Mononuclear cell (primary cell): ENCODE measurements around the gene CNKSR1. TPM values are rescaled to one million over a fixed set of nuclear protein-coding genes. Genes with fewer than 3 reads are reported as not detected.

Source experiments
- H3K27me3 ChIP-seq: 2 replicates; pipeline ENCODE4 v1.6.0; 2011; ENCODE audit warnings: low read length, control low read depth; ENCODE audit not compliant: insufficient read depth
- H3K4me1 ChIP-seq: 2 replicates; pipeline ENCODE4 v1.5.1; 2011; ENCODE audit warnings: mild to moderate bottlenecking, low read length, control low read depth; ENCODE audit not compliant: insufficient read depth
- H3K4me3 ChIP-seq: 2 replicates; pipeline ENCODE4 v1.5.1; 2011; ENCODE audit warnings: mild to moderate bottlenecking, low read length, moderate library complexity
- H3K9me3 ChIP-seq: 2 replicates; pipeline ENCODE4 v1.5.1; 2011; ENCODE audit warnings: low read depth, mild to moderate bottlenecking, control low read depth, low read length
- total RNA-seq: library from RNA; depleted of rRNA; stranded (reverse); fragments of >200 nt; gene quantifications from one replicate; pipeline ENCODE4 v1.2.3, GENCODE V29; 2012

CNKSR1 gene
- total RNA-seq, 1 donor, result 0.42 TPM

GRCh38 chr1:26189751-26190275, 12.5 kb downstream of the CNKSR1 start:
- Histone ChIP-seq H3K4me3 (no peak overlapping the region), H3K4me1 (no peaks in the 10 kb centered on the region), H3K27me3 (no peaks in the 10 kb centered on the region), H3K9me3 (no peaks in the 10 kb centered on the region)

- Histone ChIP-seq H3K4me3 (no peak within 1 kb of the TSS), H3K4me1 (no peaks in the 10 kb centered on the region), H3K27me3 (no peaks in the 10 kb centered on the region), H3K9me3 (no peaks in the 10 kb centered on the region)
These were observed 13.2 kb downstream of the CNKSR1 start, which contains the start of gene CATSPER4 for GRCh38 chr1:26190373-26190987. TSS of gene CATSPER4 (plus strand) at chr1:26190602. CDS start at chr1:26190628, 26 bp downstream.

GRCh38 chr1:26191739-26192138, 14.4 kb downstream of the CNKSR1 start:
- H3K4me1 ChIP-seq, result no peaks in the 10 kb centered on the region
- no peaks in the 10 kb centered on the region for H3K27me3 ChIP-seq
- H3K4me3 ChIP-seq, result no peak overlapping the region
- H3K9me3 ChIP-seq, result no peaks in the 10 kb centered on the region

GRCh38 chr1:26195805-26196204, 18.5 kb downstream of the CNKSR1 start:
- Histone ChIP-seq H3K4me1 (no peaks in the 10 kb centered on the region), H3K27me3 (no peaks in the 10 kb centered on the region), H3K9me3 (no peaks in the 10 kb centered on the region), H3K4me3 (no peak overlapping the region)

- no peaks in the 10 kb centered on the region for H3K27me3 ChIP-seq
- H3K9me3 ChIP-seq, result no peaks in the 10 kb centered on the region
- H3K4me1 ChIP-seq, result peaks cover 7% of the 10 kb centered on the region
- H3K4me3 ChIP-seq, result no peak overlapping the region
These were observed 20.0 kb downstream of the CNKSR1 start for GRCh38 chr1:26197301-26197700.

GRCh38 chr1:26197813-26198212, 20.5 kb downstream of the CNKSR1 start:
- no peak overlapping the region for H3K4me3 ChIP-seq
- no peaks in the 10 kb centered on the region for H3K27me3 ChIP-seq
- H3K9me3 ChIP-seq, result no peaks in the 10 kb centered on the region
- H3K4me1 ChIP-seq, result peaks cover 12% of the 10 kb centered on the region

GRCh38 chr1:26200413-26200812, 23.1 kb downstream of the CNKSR1 start:
- no peak overlapping the region for H3K4me3 ChIP-seq
- H3K27me3 ChIP-seq, result no peaks in the 10 kb centered on the region
- H3K9me3 ChIP-seq, result no peaks in the 10 kb centered on the region
- H3K4me1 ChIP-seq, result peaks cover 12% of the 10 kb centered on the region

- Histone ChIP-seq H3K9me3 (no peaks in the 10 kb centered on the region), H3K4me1 (peaks cover 12% of the 10 kb centered on the region), H3K27me3 (no peaks in the 10 kb centered on the region), H3K4me3 (no peak overlapping the region)
These were observed 26.5 kb downstream of the CNKSR1 start for GRCh38 chr1:26203642-26204318.

GRCh38 chr1:26210147-26210870, 33.0 kb downstream of the CNKSR1 start:
- Histone ChIP-seq H3K4me3 (no peak overlapping the region), H3K9me3 (no peaks in the 10 kb centered on the region), H3K27me3 (no peaks in the 10 kb centered on the region), H3K4me1 (no peaks in the 10 kb centered on the region)

GRCh38 chr1:26212726-26213125, 35.4 kb downstream of the CNKSR1 start:
- no peaks in the 10 kb centered on the region for H3K27me3 ChIP-seq
- H3K4me1 ChIP-seq, result no peaks in the 10 kb centered on the region
- no peak overlapping the region for H3K4me3 ChIP-seq
- H3K9me3 ChIP-seq, result no peaks in the 10 kb centered on the region

- H3K9me3 ChIP-seq, result no peaks in the 10 kb centered on the region
- no peaks in the 10 kb centered on the region for H3K4me1 ChIP-seq
- no peaks in the 10 kb centered on the region for H3K27me3 ChIP-seq
- H3K4me3 ChIP-seq, result no peak overlapping the region
These were observed 36.1 kb downstream of the CNKSR1 start for GRCh38 chr1:26213335-26213905.

- Histone ChIP-seq H3K4me1 (no peaks in the 10 kb centered on the region), H3K9me3 (no peaks in the 10 kb centered on the region), H3K4me3 (no peak overlapping the region), H3K27me3 (no peaks in the 10 kb centered on the region)
These were observed 38.0 kb downstream of the CNKSR1 start for GRCh38 chr1:26215246-26215645.

- Histone ChIP-seq H3K9me3 (no peaks in the 10 kb centered on the region), H3K4me1 (no peaks in the 10 kb centered on the region)
These were observed 41.7 kb downstream of the CNKSR1 start for GRCh38 chr1:26218906-26219494.

GRCh38 chr1:26220199-26220912, 43.1 kb downstream of the CNKSR1 start:
- Histone ChIP-seq H3K4me3 (no peak overlapping the region), H3K4me1 (peaks cover 5% of the 10 kb centered on the region)

More at GRCh38 chr1:26218906-26219494, 41.7 kb downstream of the CNKSR1 start:
- Histone ChIP-seq H3K27me3 (no peaks in the 10 kb centered on the region), H3K4me3 (no peak overlapping the region)

More at GRCh38 chr1:26220199-26220912, 43.1 kb downstream of the CNKSR1 start:
- no peaks in the 10 kb centered on the region for H3K9me3 ChIP-seq
- H3K27me3 ChIP-seq, result no peaks in the 10 kb centered on the region
